ENCODE data around the gene OR2A14. TPM values are rescaled to one million over a fixed set of nuclear protein-coding genes. Genes with fewer than 3 reads are reported as not detected.

OR2A14 gene
- total and polyA plus RNA-seq, 2 of the 4 experiments (the other 2 are of a cell fraction): not detected

- no peak overlapping the region for H2BK5ac ChIP-seq (ENCODE audit: low read depth, low read length, poor library complexity, severe bottlenecking)
- no peak overlapping the region for H4K8ac ChIP-seq (ENCODE audit: low read depth in 2 of 2, low read length in 2 of 2)
- H3K23ac ChIP-seq (ENCODE audit: low read depth, low read length): no peak overlapping the region
- H3K4me3 ChIP-seq (ENCODE audit: insufficient read depth, low read depth, low read length): no peak overlapping the region
- no peak overlapping the region for H2AK5ac ChIP-seq (ENCODE audit: low read depth, low read length)
- no peaks in the 10 kb centered on the region for H3K9me3 ChIP-seq (ENCODE audit: control insufficient read depth, insufficient read depth, low read length)
- in situ Hi-C loops (cut with MboI; ENCODE audit: low sequenced_read_pairs) (no loop called here), intact Hi-C loops (cut with micrococcal nuclease) (no loop called here), dilution Hi-C loops (cut with HindIII; ENCODE audit: low sequenced_read_pairs, unreplicated experiment) (no loop called here)
- H3K79me1 ChIP-seq (ENCODE audit: low read depth in 1 of 2, low read length in 2 of 2): no peaks in the 10 kb centered on the region
- no peak overlapping the region for H2BK120ac ChIP-seq (ENCODE audit: low read depth, low read length)
- H2AK9ac ChIP-seq (replicated peaks; ENCODE audit: low read depth, low read length, poor library complexity): no peak overlapping the region
- H2AFZ ChIP-seq (replicated peaks; ENCODE audit: low read length, poor library complexity): no peak overlapping the region
- H2BK15ac ChIP-seq (ENCODE audit: low read depth, low read length): no peak overlapping the region
- no peaks in the 10 kb centered on the region for H3K9me1 ChIP-seq (ENCODE audit: insufficient read depth, low read length)
- H3K14ac ChIP-seq (replicated peaks; ENCODE audit: low read depth, low read length): no peak overlapping the region
- no peak for TF ChIP-seq USF2 (IDR thresholded peaks at IDR 0.05; ENCODE audit: low read depth, low read length)
- TF ChIP-seq CEBPB (IDR thresholded peaks at IDR 0.05; ENCODE audit: low read depth, low read length): no peak
- no peak for TF ChIP-seq RFX5 (IDR thresholded peaks at IDR 0.05; ENCODE audit: low read depth, low read length)
- no peak for TF ChIP-seq RCOR1 (IDR thresholded peaks at IDR 0.05; ENCODE audit: insufficient replicate concordance, low read length)
- no peak for TF ChIP-seq BHLHE40 (IDR thresholded peaks at IDR 0.05; ENCODE audit: low read depth, low read length)
- no peak for TF ChIP-seq MAFK (IDR thresholded peaks at IDR 0.05; ENCODE audit: low read depth, low read length)
- H3K27ac ChIP-seq (ENCODE audit: insufficient read depth, low read length): no peak overlapping the region
- WGBS, 2 experiments (ENCODE audit: extremely low coverage in 2 of 2, insufficient read length in 1 of 2): no CpG with 5 or more reads among the region's 1 CpG
- no peak overlapping the region for H4K91ac ChIP-seq (ENCODE audit: insufficient read depth, low read depth, low read length)
- H3K56ac ChIP-seq (ENCODE audit: extremely low read depth, insufficient read depth, low read length): no peak overlapping the region
- H3K18ac ChIP-seq (ENCODE audit: low read depth, low read length): no peak overlapping the region
- H3K4me1 ChIP-seq (ENCODE audit: control insufficient read depth, insufficient read depth, low read length): no peaks in the 10 kb centered on the region
- no peaks in the 10 kb centered on the region for H3K27me3 ChIP-seq (ENCODE audit: control insufficient read depth, insufficient read depth, low read length)
- ATAC-seq (ENCODE audit: low read depth): no peak
- CTCF ChIA-PET: interaction anchor here (1.3 kb wide), 1 partner anchor 10 kb away, joined by 3 read pairs; no protein-coding TSS in a partner anchor
- POLR2A ChIA-PET (ENCODE audit: unreplicated experiment): no interaction called here
- no peak overlapping the region for H3K9ac ChIP-seq (ENCODE audit: low read depth, low read length)
- no peak overlapping the region for H3K4ac ChIP-seq (ENCODE audit: low read depth, low read length)
- BruUV-seq (replicated peaks): no TSS peak
- no peaks in the 10 kb centered on the region for H4K20me1 ChIP-seq (ENCODE audit: insufficient read depth, low read length)
- DNase-seq: no peak
- H3K4me2 ChIP-seq (ENCODE audit: low read depth, low read length): no peak overlapping the region
- no peaks in the 10 kb centered on the region for H3K36me3 ChIP-seq (ENCODE audit: control insufficient read depth, insufficient read depth, low read length)
- H2BK20ac ChIP-seq (ENCODE audit: low read depth, low read length): no peak overlapping the region
- no peak overlapping the region for H4K5ac ChIP-seq (ENCODE audit: low read depth, low read length)
Observed at GRCh38 chr7:144137501-144137900, 14.5 kb downstream of the OR2A14 start.
